ENCODE data around the gene EPM2A. TPM values are rescaled to one million over a fixed set of nuclear protein-coding genes. Genes with fewer than 3 reads are reported as not detected.

EPM2A gene
- total RNA-seq, 1 experiment from 2014 or later: 11.8 TPM

DNA sequence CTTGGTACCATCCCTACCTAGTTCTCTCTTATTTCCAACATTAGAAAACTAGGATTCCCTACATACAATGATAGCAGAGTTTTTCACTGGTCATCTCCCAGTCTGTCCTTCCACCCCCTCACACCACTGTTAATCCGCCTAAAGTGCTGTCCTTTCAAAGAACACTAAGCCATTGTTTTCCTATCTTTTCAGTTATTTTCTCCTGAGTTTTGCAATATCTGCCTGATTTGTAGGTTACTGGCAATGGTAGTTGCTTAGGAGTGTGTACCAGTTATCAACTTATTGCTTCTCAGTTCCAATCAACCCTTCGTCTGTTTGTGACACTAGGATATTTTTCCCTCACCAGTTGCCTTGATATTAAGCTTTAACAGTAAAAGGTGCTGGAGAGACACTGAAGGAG, 135.0 kb downstream of the EPM2A start:
- BruUV-seq (replicated peaks): no TSS peak
- TF ChIP-seq EZH2 (IDR thresholded peaks at IDR 0.05; ENCODE audit: borderline replicate concordance, low read depth, low read length, poor library complexity, severe bottlenecking): no peak
- TF ChIP-seq, protein P1, sequence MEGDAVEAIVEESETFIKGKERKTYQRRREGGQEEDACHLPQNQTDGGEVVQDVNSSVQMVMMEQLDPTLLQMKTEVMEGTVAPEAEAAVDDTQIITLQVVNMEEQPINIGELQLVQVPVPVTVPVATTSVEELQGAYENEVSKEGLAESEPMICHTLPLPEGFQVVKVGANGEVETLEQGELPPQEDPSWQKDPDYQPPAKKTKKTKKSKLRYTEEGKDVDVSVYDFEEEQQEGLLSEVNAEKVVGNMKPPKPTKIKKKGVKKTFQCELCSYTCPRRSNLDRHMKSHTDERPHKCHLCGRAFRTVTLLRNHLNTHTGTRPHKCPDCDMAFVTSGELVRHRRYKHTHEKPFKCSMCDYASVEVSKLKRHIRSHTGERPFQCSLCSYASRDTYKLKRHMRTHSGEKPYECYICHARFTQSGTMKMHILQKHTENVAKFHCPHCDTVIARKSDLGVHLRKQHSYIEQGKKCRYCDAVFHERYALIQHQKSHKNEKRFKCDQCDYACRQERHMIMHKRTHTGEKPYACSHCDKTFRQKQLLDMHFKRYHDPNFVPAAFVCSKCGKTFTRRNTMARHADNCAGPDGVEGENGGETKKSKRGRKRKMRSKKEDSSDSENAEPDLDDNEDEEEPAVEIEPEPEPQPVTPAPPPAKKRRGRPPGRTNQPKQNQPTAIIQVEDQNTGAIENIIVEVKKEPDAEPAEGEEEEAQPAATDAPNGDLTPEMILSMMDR (conservative IDR thresholded peaks at IDR 0.05; ENCODE audit: low read depth, low read length): no peak
- H3K9me3 ChIP-seq (ENCODE audit: low read depth, low read length, poor library complexity, severe bottlenecking): no peaks in the 10 kb centered on the region
- H3K36me3 ChIP-seq (ENCODE audit: insufficient read depth, low read length, poor library complexity, severe bottlenecking): no peaks in the 10 kb centered on the region
- H3K27me3 ChIP-seq (replicated peaks; ENCODE audit: insufficient read depth, low read depth, low read length, poor library complexity): no peaks in the 10 kb centered on the region
- ChIA-PET CTCF (no interaction called here), POLR2A (ENCODE audit: low non-redundant PET) (no interaction called here)
- H3K4me3 ChIP-seq (ENCODE audit: low read depth, low read length, poor library complexity, severe bottlenecking): no peak overlapping the region
- DNase-seq (ENCODE audit: low spot score): no peak
- intact Hi-C loops (cut with micrococcal nuclease; ENCODE audit: unreplicated experiment): no loop called here
- H3K27ac ChIP-seq (ENCODE audit: low read depth, low read length, poor library complexity, severe bottlenecking): no peak overlapping the region
- no peaks in the 10 kb centered on the region for H3K4me1 ChIP-seq (ENCODE audit: insufficient read depth, low read length, poor library complexity, severe bottlenecking)

DNA sequence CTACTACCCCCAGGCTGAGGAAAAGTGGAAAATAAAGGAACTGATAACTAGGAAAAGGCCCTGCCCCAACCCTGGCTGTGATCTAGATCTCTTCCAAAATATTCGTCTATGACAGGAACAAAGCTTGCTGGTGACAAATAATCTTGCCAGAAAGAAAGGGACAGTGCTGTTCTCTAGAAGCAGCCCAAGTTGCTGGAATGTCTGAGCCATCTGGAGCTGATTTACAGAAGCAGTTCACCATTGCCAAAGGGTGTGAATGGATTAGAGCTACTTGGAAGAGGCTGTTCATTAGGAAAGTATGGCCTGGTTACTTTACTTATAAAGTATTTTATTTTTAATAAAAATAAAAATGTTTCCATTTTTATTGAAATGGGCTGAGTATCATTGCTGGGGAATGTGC, 146.3 kb downstream of the EPM2A start:
- Histone ChIP-seq H3K36me3 (ENCODE audit: insufficient read depth, low read length, poor library complexity, severe bottlenecking) (no peaks in the 10 kb centered on the region), H3K27ac (ENCODE audit: low read depth, low read length, poor library complexity, severe bottlenecking) (no peak overlapping the region), H3K27me3 (replicated peaks; ENCODE audit: insufficient read depth, low read depth, low read length, poor library complexity) (no peaks in the 10 kb centered on the region), H3K4me1 (ENCODE audit: insufficient read depth, low read length, poor library complexity, severe bottlenecking) (no peaks in the 10 kb centered on the region), H3K4me3 (ENCODE audit: low read depth, low read length, poor library complexity, severe bottlenecking) (no peak overlapping the region), H3K9me3 (ENCODE audit: low read depth, low read length, poor library complexity, severe bottlenecking) (no peaks in the 10 kb centered on the region)
- peak; percentile 35 for DNase-seq (ENCODE audit: low spot score)
- no TSS peak for BruUV-seq (replicated peaks)
- CTCF ChIA-PET: no interaction called here
- POLR2A ChIA-PET (ENCODE audit: low non-redundant PET): no interaction called here
- intact Hi-C loops (cut with micrococcal nuclease; ENCODE audit: unreplicated experiment): no loop called here
- TF ChIP-seq EZH2 (IDR thresholded peaks at IDR 0.05; ENCODE audit: borderline replicate concordance, low read depth, low read length, poor library complexity, severe bottlenecking): no peak
- TF ChIP-seq, protein P1 (conservative IDR thresholded peaks at IDR 0.05; ENCODE audit: low read depth, low read length): no peak

DNA sequence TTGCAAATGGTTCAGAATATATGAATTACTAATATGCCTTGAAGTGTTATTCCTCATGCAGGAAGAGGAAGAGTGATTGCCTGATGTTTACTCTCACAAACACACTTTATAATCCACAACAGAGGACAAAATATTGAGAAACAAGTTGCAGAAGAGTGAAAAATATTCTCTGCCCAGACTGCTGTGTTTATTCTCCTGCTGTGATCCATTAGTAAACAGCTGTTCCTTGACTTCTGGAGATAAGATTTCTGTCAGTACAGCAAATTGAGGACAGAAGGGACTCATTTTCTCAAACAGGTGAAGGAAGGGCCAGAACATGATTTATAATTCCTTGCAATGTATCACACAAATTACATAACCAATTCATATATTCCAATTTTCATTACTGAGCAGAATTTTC, 148.0 kb downstream of the EPM2A start:
- no peak for TF ChIP-seq EZH2 (IDR thresholded peaks at IDR 0.05; ENCODE audit: borderline replicate concordance, low read depth, low read length, poor library complexity, severe bottlenecking)
- TF ChIP-seq, protein P1 (conservative IDR thresholded peaks at IDR 0.05; ENCODE audit: low read depth, low read length): no peak
- Histone ChIP-seq H3K36me3 (ENCODE audit: insufficient read depth, low read length, poor library complexity, severe bottlenecking) (no peaks in the 10 kb centered on the region), H3K4me3 (ENCODE audit: low read depth, low read length, poor library complexity, severe bottlenecking) (no peak overlapping the region), H3K4me1 (ENCODE audit: insufficient read depth, low read length, poor library complexity, severe bottlenecking) (no peaks in the 10 kb centered on the region), H3K27ac (ENCODE audit: low read depth, low read length, poor library complexity, severe bottlenecking) (no peak overlapping the region), H3K9me3 (ENCODE audit: low read depth, low read length, poor library complexity, severe bottlenecking) (no peaks in the 10 kb centered on the region), H3K27me3 (replicated peaks; ENCODE audit: insufficient read depth, low read depth, low read length, poor library complexity) (no peaks in the 10 kb centered on the region)
- no peak for DNase-seq (ENCODE audit: low spot score)
- CTCF ChIA-PET: no interaction called here
- POLR2A ChIA-PET (ENCODE audit: low non-redundant PET): no interaction called here
- BruUV-seq (replicated peaks): no TSS peak
- intact Hi-C loops (cut with micrococcal nuclease; ENCODE audit: unreplicated experiment): no loop called here
